Effector memory CD4-positive, alpha-beta T cell (primary cell): ENCODE measurements around the gene LUM.

ENCODE experiments used
- DNase-seq, 3 donors: peaks; one replicate each; pipeline ENCODE4 v3.0.0-alpha.2; 2020
- H3K27ac ChIP-seq: 2 replicates; pipeline ENCODE4 v1.7.0; 2013; ENCODE audit warnings: mild to moderate bottlenecking, low read length, moderate library complexity; ENCODE audit not compliant: insufficient read depth, poor library complexity, severe bottlenecking
- H3K27me3 ChIP-seq: replicated peaks from 2 replicates; pipeline ENCODE4 v1.7.0; 2013; ENCODE audit warnings: mild to moderate bottlenecking, low read length; ENCODE audit not compliant: insufficient read depth, control insufficient read depth, poor library complexity, severe bottlenecking
- H3K36me3 ChIP-seq: 2 replicates; pipeline ENCODE4 v1.7.0; 2013; ENCODE audit warnings: mild to moderate bottlenecking, low read length, moderate library complexity; ENCODE audit not compliant: control insufficient read depth, insufficient read depth
- H3K4me1 ChIP-seq: 2 replicates; pipeline ENCODE4 v1.7.0; 2013; ENCODE audit warnings: low read length, mild to moderate bottlenecking; ENCODE audit not compliant: control insufficient read depth, insufficient read depth, poor library complexity, severe bottlenecking
- H3K4me3 ChIP-seq: 2 replicates; pipeline ENCODE4 v1.7.0; 2013; ENCODE audit warnings: low read length, low read depth, mild to moderate bottlenecking; ENCODE audit not compliant: insufficient read depth, poor library complexity, severe bottlenecking
- H3K9me3 ChIP-seq: 2 replicates; pipeline ENCODE4 v1.7.0; 2013; ENCODE audit warnings: mild to moderate bottlenecking, low read length, moderate library complexity; ENCODE audit not compliant: control insufficient read depth

Gene LUM

GRCh38 chr12:91059211-91059610 is 52.1 kb downstream of the LUM start:
- H3K36me3 ChIP-seq = no peaks in the 10 kb centered on the region
- no peak for DNase-seq
- no peak overlapping the region for H3K27ac ChIP-seq
- H3K4me1 ChIP-seq = no peaks in the 10 kb centered on the region
- no peak overlapping the region for H3K4me3 ChIP-seq
- no peaks in the 10 kb centered on the region for H3K27me3 ChIP-seq
- H3K9me3 ChIP-seq = no peaks in the 10 kb centered on the region

- Histone ChIP-seq H3K4me1 (no peaks in the 10 kb centered on the region), H3K4me3 (no peak overlapping the region), H3K27me3 (no peaks in the 10 kb centered on the region), H3K9me3 (no peaks in the 10 kb centered on the region), H3K36me3 (no peaks in the 10 kb centered on the region), H3K27ac (no peak overlapping the region)
- no peak for DNase-seq
These were observed 52.5 kb downstream of the LUM start for GRCh38 chr12:91058786-91059185.

DNA sequence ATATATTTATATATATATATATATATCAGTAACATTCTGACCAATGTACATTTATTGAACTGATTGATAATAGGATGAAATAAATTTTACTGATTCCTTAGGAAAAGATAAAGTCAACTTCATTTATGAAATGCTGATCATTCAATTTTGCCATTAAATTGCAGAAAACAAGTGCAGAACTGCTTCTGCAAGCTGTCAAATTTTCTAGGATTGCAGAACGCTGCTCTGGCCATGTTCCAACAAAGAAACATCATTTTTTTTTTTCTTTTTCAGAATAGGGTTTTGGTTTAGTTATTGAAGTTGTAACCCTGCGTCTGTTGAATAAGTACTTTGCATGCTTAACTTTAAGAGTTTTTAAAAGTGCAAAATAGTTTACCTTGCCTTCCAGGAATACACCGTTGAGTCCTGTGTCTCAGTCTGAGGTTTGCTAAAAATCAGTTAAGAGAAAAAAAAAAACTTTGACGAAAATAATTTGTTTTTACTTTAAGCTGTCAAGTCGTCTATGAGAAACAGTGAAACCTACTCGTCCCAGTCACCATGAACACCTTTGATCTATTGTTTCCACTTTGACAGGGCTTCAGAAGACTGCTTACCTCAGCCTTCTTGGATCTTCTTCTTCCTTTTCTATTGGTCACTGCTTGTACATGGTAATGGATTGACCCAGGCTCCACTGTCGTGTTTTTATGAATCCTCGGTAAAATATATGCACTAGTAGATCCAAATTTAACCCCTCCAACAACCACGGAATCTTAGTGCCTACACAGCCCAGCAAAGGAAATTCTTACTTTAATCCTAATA is 53.7 kb downstream of the LUM start, which contains the start of gene KERA:
Gene KERA, minus strand, starts transcription at position 657 of the 798 bp plus-strand sequence. CDS start 1,743 bp downstream, outside the sequence.
- Histone ChIP-seq H3K27me3 (no peaks in the 10 kb centered on the region), H3K4me1 (no peaks in the 10 kb centered on the region), H3K27ac (no peak within 1 kb of the TSS), H3K4me3 (no peak within 1 kb of the TSS), H3K9me3 (no peaks in the 10 kb centered on the region), H3K36me3 (no peaks in the 10 kb centered on the region)
- DNase-seq = no peak

- no peaks in the 10 kb centered on the region for H3K9me3 ChIP-seq
These were observed 54.8 kb downstream of the LUM start for GRCh38 chr12:91056488-91056887.

GRCh38 chr12:91055976-91056375 is 55.3 kb downstream of the LUM start:
- Histone ChIP-seq H3K27ac (no peak overlapping the region), H3K4me1 (no peaks in the 10 kb centered on the region), H3K36me3 (no peaks in the 10 kb centered on the region), H3K9me3 (no peaks in the 10 kb centered on the region), H3K4me3 (no peak overlapping the region), H3K27me3 (no peaks in the 10 kb centered on the region)
- DNase-seq = no peak

More at GRCh38 chr12:91056488-91056887, 54.8 kb downstream of the LUM start:
- Histone ChIP-seq H3K27ac (no peak overlapping the region), H3K4me3 (no peak overlapping the region), H3K4me1 (no peaks in the 10 kb centered on the region), H3K27me3 (no peaks in the 10 kb centered on the region), H3K36me3 (no peaks in the 10 kb centered on the region)
- DNase-seq = no peak

DNA sequence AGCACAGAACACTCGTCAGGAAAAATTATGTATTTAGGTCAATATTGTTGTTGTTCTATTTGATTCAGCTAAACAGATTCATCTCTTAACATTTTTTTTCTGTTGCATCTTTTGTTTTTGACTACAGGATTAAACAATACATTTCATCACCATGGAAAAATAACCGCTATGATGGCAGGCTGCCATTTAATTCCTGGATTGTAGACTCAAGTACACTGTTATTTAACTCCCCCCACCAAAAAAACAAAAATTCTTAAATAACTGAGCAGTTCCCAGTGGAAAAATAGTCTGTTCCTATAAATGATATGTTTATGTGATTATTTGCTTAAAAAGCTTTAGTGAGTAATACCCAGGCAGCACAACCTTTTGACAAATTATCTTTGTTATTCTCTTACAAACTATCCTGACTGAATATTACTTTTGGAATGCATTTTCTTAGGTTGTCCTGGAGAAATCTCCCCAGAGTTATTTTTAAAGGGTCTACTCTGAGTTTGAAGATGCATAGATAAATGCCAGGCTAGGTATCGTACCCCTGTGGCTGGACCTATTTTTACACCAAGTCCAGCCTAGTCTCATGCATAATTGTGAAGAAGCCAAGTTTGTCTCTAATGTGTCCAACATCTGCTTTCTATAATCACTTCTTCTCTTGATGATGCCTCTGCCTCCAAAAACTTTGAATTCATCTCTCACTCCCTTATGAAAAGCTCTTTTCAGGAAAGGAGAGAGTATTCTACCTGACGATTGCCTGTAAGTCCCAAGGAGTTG is 57.2 kb downstream of the LUM start:
- Histone ChIP-seq H3K27me3 (no peaks in the 10 kb centered on the region), H3K9me3 (no peaks in the 10 kb centered on the region), H3K27ac (no peak overlapping the region), H3K4me3 (no peak overlapping the region), H3K36me3 (no peaks in the 10 kb centered on the region), H3K4me1 (no peaks in the 10 kb centered on the region)
- DNase-seq = no peak
